C4-2B (cell line): ENCODE measurements around the gene UGT2A3.

Experiments
- H3K27ac ChIP-seq: fragments of 450-650 bp; 2 replicates; pipeline ENCODE4 v1.5.1; 2017
- CTCF ChIP-seq: fragments of 450-650 bp; conservative IDR thresholded peaks from 2 replicates; pipeline ENCODE4 v1.5.1; 2017; ENCODE audit warnings: mild to moderate bottlenecking
- ZFX ChIP-seq: fragments of 450-650 bp; IDR thresholded peaks from 2 replicates; pipeline ENCODE4 v1.6.1; 2017

The UGT2A3 gene

GRCh38 chr4:68895561-68896198 is 55.9 kb downstream of the UGT2A3 start:
- TF ChIP-seq CTCF (no peak), ZFX (no peak)
- H3K27ac ChIP-seq = no peak overlapping the region

DNA sequence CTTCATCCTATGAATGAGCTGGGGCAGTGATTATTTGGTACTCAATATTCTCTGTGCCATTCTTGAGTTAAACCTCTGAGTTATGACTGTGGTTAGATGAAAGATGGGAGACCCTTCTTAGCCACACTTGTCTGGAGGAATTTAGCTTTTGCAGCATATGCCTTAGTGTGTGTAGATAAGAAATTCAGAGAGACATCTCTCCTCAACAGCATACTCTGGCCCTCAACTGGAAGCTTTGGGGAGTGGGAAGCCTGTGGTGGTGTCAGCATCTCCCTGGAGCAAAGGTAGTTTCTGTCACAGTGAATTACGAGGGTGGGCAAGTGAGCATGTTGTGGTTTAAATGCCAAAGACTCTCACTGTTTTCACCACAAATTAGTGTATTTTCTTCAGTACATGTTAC is 58.7 kb downstream of the UGT2A3 start:
- H3K27ac ChIP-seq = no peak overlapping the region
- TF ChIP-seq CTCF = no peak
- TF ChIP-seq ZFX = no peak

DNA sequence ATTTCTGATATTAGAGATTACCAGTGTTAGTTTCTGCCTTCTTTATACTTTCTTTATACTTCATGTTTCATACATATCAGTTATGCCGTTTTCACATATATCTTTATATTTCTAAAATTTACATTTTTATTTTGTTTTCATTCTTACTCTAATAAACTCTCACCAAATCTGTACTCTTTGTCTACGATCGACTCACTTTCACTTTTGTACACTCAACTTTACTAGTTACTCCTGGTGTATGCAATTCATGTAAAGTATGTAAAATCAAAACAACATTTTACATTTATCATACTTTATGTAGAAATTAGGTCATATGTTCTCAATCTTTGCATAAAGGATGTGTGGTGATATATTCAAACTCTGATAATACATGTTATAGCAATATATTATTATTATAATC is 59.9 kb downstream of the UGT2A3 start:
- TF ChIP-seq CTCF (no peak), ZFX (no peak)

GRCh38 chr4:68885545-68885944 is 66.1 kb downstream of the UGT2A3 start:
- no peak overlapping the region for H3K27ac ChIP-seq
- no peak for TF ChIP-seq ZFX
- no peak for TF ChIP-seq CTCF

More for the DNA sequence above, 59.9 kb downstream of the UGT2A3 start:
- no peak overlapping the region for H3K27ac ChIP-seq

GRCh38 chr4:68883870-68884269 is 67.7 kb downstream of the UGT2A3 start:
- H3K27ac ChIP-seq = no peak overlapping the region
- TF ChIP-seq CTCF (no peak), ZFX (no peak)
